Effector CD8-positive, alpha-beta T cell (primary cell): ENCODE data around the gene ARMC5.
"Not testable (repeated sequence)": the region's sequence is repeated elsewhere in the genome, so short reads cannot be mapped to it uniquely, and the experiment has no call there.

Source experiments
- DNase-seq: peaks from one replicate; lab custom pipeline; 2025; lab: John Stamatoyannopoulos, UW

Gene ARMC5

GRCh38 chr16:31477220-31478216 is 18.2 kb downstream of the ARMC5 start:
- peak; percentile 29 for DNase-seq

- DNase-seq = no peak
Observed at GRCh38 chr16:31478956-31479355, 19.7 kb downstream of the ARMC5 start.

GRCh38 chr16:31479751-31480150 is 20.4 kb downstream of the ARMC5 start:
- DNase-seq = no peak

- DNase-seq = no peak
Observed at GRCh38 chr16:31480851-31481536, 21.7 kb downstream of the ARMC5 start.

- no peak for DNase-seq
Observed at GRCh38 chr16:31483081-31483480, 23.8 kb downstream of the ARMC5 start, which contains the start of gene SLC5A2. SLC5A2 (plus strand) TSS chr16:31483123; CDS start chr16:31483137, 14 bp downstream.

GRCh38 chr16:31484048-31484447 is 24.7 kb downstream of the ARMC5 start:
- not testable (repeated sequence) for DNase-seq

- no peak for DNase-seq
Observed at GRCh38 chr16:31484491-31485171, 25.3 kb downstream of the ARMC5 start.

GRCh38 chr16:31485571-31485970 is 26.3 kb downstream of the ARMC5 start:
- no peak for DNase-seq

GRCh38 chr16:31486045-31486444 is 26.7 kb downstream of the ARMC5 start:
- no peak for DNase-seq

GRCh38 chr16:31487071-31487719 is 27.9 kb downstream of the ARMC5 start:
- no peak for DNase-seq

GRCh38 chr16:31487720-31488467 is 28.6 kb downstream of the ARMC5 start:
- peak; percentile 68 for DNase-seq

- DNase-seq = no peak
Observed at GRCh38 chr16:31488468-31489297, 29.4 kb downstream of the ARMC5 start.

- DNase-seq = no peak
Observed at GRCh38 chr16:31489298-31489564, 29.9 kb downstream of the ARMC5 start.

GRCh38 chr16:31489616-31490584 is 30.6 kb downstream of the ARMC5 start:
- no peak for DNase-seq

GRCh38 chr16:31491778-31492418 is 32.6 kb downstream of the ARMC5 start:
- no peak for DNase-seq

- DNase-seq = no peak
Observed at GRCh38 chr16:31493506-31494125, 34.3 kb downstream of the ARMC5 start.

GRCh38 chr16:31496670-31497069 is 37.4 kb downstream of the ARMC5 start:
- DNase-seq = no peak

GRCh38 chr16:31498493-31498892 is 39.2 kb downstream of the ARMC5 start:
- DNase-seq = no peak
